ACHN (cell line): ENCODE results near the gene PRIM2.
"Not testable (repeated sequence)": the region's sequence is repeated elsewhere in the genome, so short reads cannot be mapped to it uniquely, and the experiment has no call there.

Source experiments
- DNase-seq: peaks from one replicate; pipeline ENCODE4 v3.0.0-alpha.2; 2015
- in situ Hi-C: cut with HindIII; loops from 2 replicates; pipeline ENCODE4 v1.10.0; 2017; ENCODE audit warnings: low sequenced_read_pairs, low pct_ligation_motif_present, low pct_unique_long_range_greater_than_20kb

The PRIM2 gene

GRCh38 chr6:57618959-57619358, 301.5 kb downstream of the PRIM2 start:
- in situ Hi-C loops, DNase-seq: not testable (repeated sequence)

GRCh38 chr6:57631773-57632172, 314.3 kb downstream of the PRIM2 start:
- DNase-seq, in situ Hi-C loops: not testable (repeated sequence)

- DNase-seq, in situ Hi-C loops: not testable (repeated sequence)
Measured at GRCh38 chr6:57658526-57658925, 341.1 kb downstream of the PRIM2 start.

- in situ Hi-C loops = not testable (repeated sequence)
Measured at GRCh38 chr6:57659794-57660193, 342.4 kb downstream of the PRIM2 start.

GRCh38 chr6:57660940-57661339, 343.5 kb downstream of the PRIM2 start:
- in situ Hi-C loops, DNase-seq: not testable (repeated sequence)

More at GRCh38 chr6:57659794-57660193, 342.4 kb downstream of the PRIM2 start:
- not testable (repeated sequence) for DNase-seq

- in situ Hi-C loops, DNase-seq: not testable (repeated sequence)
Measured at GRCh38 chr6:57668108-57668507, 350.7 kb downstream of the PRIM2 start.

GRCh38 chr6:57671237-57671636, 353.8 kb downstream of the PRIM2 start:
- DNase-seq, in situ Hi-C loops: not testable (repeated sequence)

- peak; percentile 2 for DNase-seq
- in situ Hi-C loops = not testable (repeated sequence)
Measured at GRCh38 chr6:57671937-57672627, 354.7 kb downstream of the PRIM2 start.

- peak; percentile 8 for DNase-seq
- in situ Hi-C loops = not testable (repeated sequence)
Measured at GRCh38 chr6:57673281-57673680, 355.9 kb downstream of the PRIM2 start.

- DNase-seq, in situ Hi-C loops: not testable (repeated sequence)
Measured at GRCh38 chr6:57675386-57675785, 358.0 kb downstream of the PRIM2 start.

- DNase-seq, in situ Hi-C loops: not testable (repeated sequence)
Measured at GRCh38 chr6:57696382-57696781, 379.0 kb downstream of the PRIM2 start.
